ENCODE results near the gene PRKAG2.

PRKAG2 gene

DNA sequence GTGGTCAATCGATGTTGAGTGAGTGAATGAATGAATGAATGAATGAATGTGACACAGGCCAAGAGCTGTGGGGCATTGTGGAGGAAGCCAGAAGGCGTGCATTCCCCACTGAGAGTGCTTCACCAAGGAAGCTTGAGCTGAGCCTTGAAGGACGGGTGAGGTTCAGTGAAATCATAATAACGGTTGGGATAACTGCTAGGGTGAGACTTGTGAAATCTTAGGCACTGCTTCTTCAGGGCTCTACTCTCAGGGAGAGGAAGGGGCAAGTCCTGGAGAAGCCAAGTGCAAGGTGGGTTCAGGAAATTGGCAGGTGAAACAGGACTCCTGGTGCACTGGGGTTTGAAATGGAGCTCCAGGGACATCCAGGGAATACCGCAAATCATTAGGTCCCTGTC lies 23.7 kb upstream of the PRKAG2 start:
- no peak for TF ChIP-seq EZH2 (IDR thresholded peaks at IDR 0.05; ENCODE audit: borderline replicate concordance, low read length)
- TF ChIP-seq, protein P1, sequence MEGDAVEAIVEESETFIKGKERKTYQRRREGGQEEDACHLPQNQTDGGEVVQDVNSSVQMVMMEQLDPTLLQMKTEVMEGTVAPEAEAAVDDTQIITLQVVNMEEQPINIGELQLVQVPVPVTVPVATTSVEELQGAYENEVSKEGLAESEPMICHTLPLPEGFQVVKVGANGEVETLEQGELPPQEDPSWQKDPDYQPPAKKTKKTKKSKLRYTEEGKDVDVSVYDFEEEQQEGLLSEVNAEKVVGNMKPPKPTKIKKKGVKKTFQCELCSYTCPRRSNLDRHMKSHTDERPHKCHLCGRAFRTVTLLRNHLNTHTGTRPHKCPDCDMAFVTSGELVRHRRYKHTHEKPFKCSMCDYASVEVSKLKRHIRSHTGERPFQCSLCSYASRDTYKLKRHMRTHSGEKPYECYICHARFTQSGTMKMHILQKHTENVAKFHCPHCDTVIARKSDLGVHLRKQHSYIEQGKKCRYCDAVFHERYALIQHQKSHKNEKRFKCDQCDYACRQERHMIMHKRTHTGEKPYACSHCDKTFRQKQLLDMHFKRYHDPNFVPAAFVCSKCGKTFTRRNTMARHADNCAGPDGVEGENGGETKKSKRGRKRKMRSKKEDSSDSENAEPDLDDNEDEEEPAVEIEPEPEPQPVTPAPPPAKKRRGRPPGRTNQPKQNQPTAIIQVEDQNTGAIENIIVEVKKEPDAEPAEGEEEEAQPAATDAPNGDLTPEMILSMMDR (IDR thresholded peaks at IDR 0.05; ENCODE audit: low read length): no peak
- H3K79me2 ChIP-seq (ENCODE audit: insufficient read depth, low read length): no peaks in the 10 kb centered on the region
- no peaks in the 10 kb centered on the region for H3K9me3 ChIP-seq (ENCODE audit: low read length)
- H3K4me1 ChIP-seq (ENCODE audit: insufficient read depth, low read length, severe bottlenecking): no peaks in the 10 kb centered on the region
- no peaks in the 10 kb centered on the region for H3K9me2 ChIP-seq (ENCODE audit: low read depth, low read length)
- no peak overlapping the region for H3K9ac ChIP-seq (ENCODE audit: low read length)
- no peak overlapping the region for H3K27ac ChIP-seq (ENCODE audit: low read depth, low read length, poor library complexity, severe bottlenecking)
- H4K20me1 ChIP-seq (ENCODE audit: insufficient read depth, low read length): no peaks in the 10 kb centered on the region
- H3F3A ChIP-seq (ENCODE audit: insufficient read depth, low read length): no peaks in the 10 kb centered on the region
- no peak overlapping the region for H3K4me2 ChIP-seq (ENCODE audit: low read length)
- no peaks in the 10 kb centered on the region for H3K36me3 ChIP-seq (ENCODE audit: insufficient read depth, low read length)
- no peak overlapping the region for H3K4me3 ChIP-seq (ENCODE audit: low read depth, low read length, poor library complexity, severe bottlenecking)
- H3K27me3 ChIP-seq (ENCODE audit: insufficient read depth, low read length): peaks cover 4% of the 10 kb centered on the region; the same call in 1 of the 2 replicates
- H2AFZ ChIP-seq (ENCODE audit: low read length): no peak overlapping the region

DNA sequence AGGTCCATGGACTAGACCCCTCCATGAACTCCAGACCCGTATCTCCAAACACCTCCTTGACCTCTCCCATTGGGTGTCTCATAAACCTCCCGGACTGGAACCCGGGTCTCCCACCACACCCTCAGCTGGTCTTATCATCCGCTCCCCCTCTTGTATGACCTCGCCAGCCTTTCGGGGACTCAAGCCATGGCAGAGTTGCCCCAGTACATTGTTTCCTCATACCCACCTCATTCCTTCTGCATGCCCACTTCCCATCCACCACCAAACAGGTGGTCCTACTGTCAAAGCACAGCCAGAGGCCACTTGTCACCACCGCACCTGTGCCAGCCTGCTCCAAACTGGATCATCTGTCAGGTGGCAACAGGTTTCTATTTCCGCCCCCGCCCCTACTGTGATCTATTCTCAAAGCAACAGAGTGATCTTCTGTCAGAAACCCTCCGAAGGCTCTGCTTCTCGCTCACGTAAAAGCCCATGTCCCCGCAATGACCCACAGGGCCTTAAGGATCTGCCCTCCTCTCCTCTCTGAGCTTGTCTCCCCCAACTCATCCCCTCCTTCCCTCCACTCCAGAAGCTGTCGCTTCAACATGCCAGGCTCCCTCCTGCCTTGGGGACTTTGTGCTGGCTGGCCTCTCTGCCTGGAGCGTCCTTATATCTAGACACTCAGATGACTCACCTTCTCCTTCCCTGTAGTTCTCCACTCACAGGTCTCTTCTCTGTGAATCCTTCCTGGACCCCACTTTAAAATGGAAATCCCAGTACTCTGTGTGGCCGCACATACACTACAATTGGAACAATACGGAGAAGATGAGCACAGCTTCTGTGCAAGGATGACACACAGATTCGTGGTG lies 22.8 kb upstream of the PRKAG2 start:
- Histone ChIP-seq H3K27me3 (ENCODE audit: insufficient read depth, low read length) (peaks cover 4% of the 10 kb centered on the region; the same call in 1 of the 2 replicates), H3K9me2 (ENCODE audit: low read depth, low read length) (no peaks in the 10 kb centered on the region), H2AFZ (ENCODE audit: low read length) (no peak overlapping the region), H3K79me2 (ENCODE audit: insufficient read depth, low read length) (no peaks in the 10 kb centered on the region), H3K9me3 (ENCODE audit: low read length) (no peaks in the 10 kb centered on the region), H3K4me2 (ENCODE audit: low read length) (no peak overlapping the region), H3K27ac (ENCODE audit: low read depth, low read length, poor library complexity, severe bottlenecking) (no peak overlapping the region), H3F3A (ENCODE audit: insufficient read depth, low read length) (no peaks in the 10 kb centered on the region), H3K36me3 (ENCODE audit: insufficient read depth, low read length) (no peaks in the 10 kb centered on the region), H3K4me1 (ENCODE audit: insufficient read depth, low read length, severe bottlenecking) (no peaks in the 10 kb centered on the region), H3K9ac (ENCODE audit: low read length) (no peak overlapping the region), H3K4me3 (ENCODE audit: low read depth, low read length, poor library complexity, severe bottlenecking) (no peak overlapping the region), H4K20me1 (ENCODE audit: insufficient read depth, low read length) (no peaks in the 10 kb centered on the region)
- no peak for TF ChIP-seq EZH2 (IDR thresholded peaks at IDR 0.05; ENCODE audit: borderline replicate concordance, low read length)
- TF ChIP-seq, protein P1 (IDR thresholded peaks at IDR 0.05; ENCODE audit: low read length): no peak

DNA sequence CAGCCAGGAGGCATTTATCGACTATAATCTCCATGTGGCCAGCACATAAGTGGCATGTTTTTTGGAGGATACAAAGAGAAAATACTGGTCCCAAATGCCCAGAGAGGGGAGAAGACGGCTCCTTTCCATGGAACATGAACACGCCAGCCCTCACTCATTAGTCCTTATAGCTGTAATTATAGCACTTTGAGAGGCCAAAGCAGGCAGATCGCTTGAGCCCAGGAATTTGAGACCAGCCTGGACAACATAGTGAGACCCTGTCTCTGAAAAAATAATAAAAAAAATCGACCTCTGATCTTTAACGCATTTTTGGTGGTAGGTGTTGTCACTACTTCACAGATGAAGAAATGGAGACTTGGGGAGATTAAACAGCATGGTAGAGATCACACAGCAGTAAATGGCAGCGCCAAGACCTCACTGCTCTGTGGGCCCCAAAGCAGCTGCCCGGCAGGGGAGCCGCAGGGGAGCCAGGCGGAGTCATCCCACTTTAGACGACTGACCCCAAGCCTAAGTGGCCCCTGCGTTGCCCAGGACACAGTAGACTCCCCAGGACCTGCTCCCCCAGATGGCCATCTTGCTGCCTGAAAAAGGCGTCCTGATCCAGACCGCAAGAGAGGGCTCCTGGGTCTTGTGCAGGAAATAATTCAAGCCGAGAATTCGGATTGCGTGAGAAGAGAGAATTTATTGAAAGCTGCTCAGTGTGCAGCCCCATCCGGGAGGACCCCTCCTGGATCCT lies 21.2 kb upstream of the PRKAG2 start:
- Histone ChIP-seq H3K36me3 (ENCODE audit: insufficient read depth, low read length) (no peaks in the 10 kb centered on the region), H3K27ac (ENCODE audit: low read depth, low read length, poor library complexity, severe bottlenecking) (no peak overlapping the region), H3K4me2 (ENCODE audit: low read length) (no peak overlapping the region), H2AFZ (ENCODE audit: low read length) (no peak overlapping the region), H3K9me2 (ENCODE audit: low read depth, low read length) (no peaks in the 10 kb centered on the region), H3K9ac (ENCODE audit: low read length) (no peak overlapping the region), H3K79me2 (ENCODE audit: insufficient read depth, low read length) (no peaks in the 10 kb centered on the region), H4K20me1 (ENCODE audit: insufficient read depth, low read length) (no peaks in the 10 kb centered on the region), H3K4me1 (ENCODE audit: insufficient read depth, low read length, severe bottlenecking) (no peaks in the 10 kb centered on the region), H3K4me3 (ENCODE audit: low read depth, low read length, poor library complexity, severe bottlenecking) (no peak overlapping the region), H3K27me3 (ENCODE audit: insufficient read depth, low read length) (peaks cover 5% of the 10 kb centered on the region), H3F3A (ENCODE audit: insufficient read depth, low read length) (no peaks in the 10 kb centered on the region), H3K9me3 (ENCODE audit: low read length) (no peaks in the 10 kb centered on the region)
- no peak for TF ChIP-seq EZH2 (IDR thresholded peaks at IDR 0.05; ENCODE audit: borderline replicate concordance, low read length)
- TF ChIP-seq, protein P1 (IDR thresholded peaks at IDR 0.05; ENCODE audit: low read length): no peak

Data from OCI-LY1 (cell line).